Osteoblast (primary cell): Measurements from ENCODE around the gene SMARCB1. TPM values are rescaled to one million over a fixed set of nuclear protein-coding genes. Genes with fewer than 3 reads are reported as not detected.
A peak's percentile ranks its signal among the peaks of the same experiment; 100 is the strongest.
"Not testable (repeated sequence)": the region's sequence is repeated elsewhere in the genome, so short reads cannot be mapped to it uniquely, and the experiment has no call there.

ENCODE experiments used
- DNase-seq: peaks from one replicate; pipeline ENCODE4 v3.0.0; 2011; ENCODE audit warnings: low spot score, mixed read lengths; ENCODE audit not compliant: insufficient read length; ENCODE audit errors: missing footprints
- H2AFZ ChIP-seq: 2 replicates; pipeline ENCODE4 v1.6.0; 2011; ENCODE audit warnings: mild to moderate bottlenecking, low read length
- H3K27ac ChIP-seq: 2 replicates; pipeline ENCODE4 v1.5.1; 2011; ENCODE audit warnings: mild to moderate bottlenecking, low read depth, low read length, moderate library complexity
- H3K27me3 ChIP-seq: 2 replicates; pipeline ENCODE4 v1.6.0; 2012; ENCODE audit warnings: mild to moderate bottlenecking, control low read depth, inconsistent platforms, low read length, moderate library complexity; ENCODE audit not compliant: insufficient read depth
- H3K36me3 ChIP-seq: 2 replicates; pipeline ENCODE4 v1.5.1; 2011; ENCODE audit warnings: mild to moderate bottlenecking, low read length, control low read depth, moderate library complexity; ENCODE audit not compliant: insufficient read depth
- H3K4me1 ChIP-seq: 2 replicates; pipeline ENCODE4 v1.5.1; 2011; ENCODE audit warnings: mild to moderate bottlenecking, low read length, control low read depth, moderate library complexity; ENCODE audit not compliant: insufficient read depth
- H3K4me2 ChIP-seq: 2 replicates; pipeline ENCODE4 v1.6.0; 2011; ENCODE audit warnings: mild to moderate bottlenecking, low read length; ENCODE audit not compliant: insufficient read depth
- H3K4me3 ChIP-seq: fragments of 200-600 bp; sonication (generic); 3 replicates; pipeline ENCODE4 v1.5.1; 2012; ENCODE audit warnings: mild to moderate bottlenecking, low read length, inconsistent platforms; ENCODE audit not compliant: insufficient read depth
- H3K79me2 ChIP-seq: 2 replicates; pipeline ENCODE4 v1.6.0; 2012; ENCODE audit warnings: mild to moderate bottlenecking, low read length, control low read depth, inconsistent platforms; ENCODE audit not compliant: insufficient read depth
- H3K9me3 ChIP-seq: 2 replicates; pipeline ENCODE4 v1.5.1; 2011; ENCODE audit warnings: low read depth, low read length, control low read depth
- H4K20me1 ChIP-seq: 2 replicates; pipeline ENCODE4 v1.6.0; 2012; ENCODE audit warnings: mild to moderate bottlenecking, low read length, control low read depth; ENCODE audit not compliant: insufficient read depth
- total RNA-seq: library from RNA; depleted of rRNA; stranded (reverse); fragments of >200 nt; gene quantifications from 2 replicates; pipeline ENCODE4 v1.2.3, GENCODE V29; 2012
- TF ChIP-seq, protein P1 (sequence below): IDR thresholded peaks from 2 replicates; pipeline ENCODE4 v1.5.1; 2011; ENCODE audit warnings: mild to moderate bottlenecking, low read depth, low read length, moderate library complexity; ENCODE audit errors: extremely low read depth

The SMARCB1 gene
- total RNA-seq, 1 donor, result 49.2 TPM

DNA sequence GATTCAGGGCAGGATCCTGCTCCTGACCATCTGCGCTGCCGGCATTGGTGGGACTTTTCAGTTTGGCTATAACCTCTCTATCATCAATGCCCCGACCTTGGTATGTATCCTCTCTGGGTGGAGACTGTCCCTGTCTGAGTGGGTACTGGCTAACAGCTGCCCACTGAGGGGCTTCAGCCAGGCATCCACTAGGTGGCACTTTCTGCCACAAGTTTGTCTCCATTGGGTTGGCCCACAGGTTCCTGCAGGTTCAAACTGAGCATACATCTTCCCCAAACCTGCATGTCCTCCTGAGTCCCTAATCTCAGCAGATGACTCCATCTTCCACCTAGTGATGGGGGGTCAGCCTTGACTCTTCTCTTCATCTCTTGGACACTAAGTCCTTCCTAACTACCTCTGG, 75.3 kb downstream of the SMARCB1 start:
- Histone ChIP-seq H2AFZ (no peak overlapping the region), H3K27me3 (no peaks in the 10 kb centered on the region), H4K20me1 (peaks cover 3% of the 10 kb centered on the region), H3K4me2 (no peak overlapping the region), H3K4me1 (peaks cover 10% of the 10 kb centered on the region), H3K79me2 (no peaks in the 10 kb centered on the region), H3K36me3 (no peaks in the 10 kb centered on the region), H3K9me3 (no peaks in the 10 kb centered on the region), H3K4me3 (no peak overlapping the region), H3K27ac (no peak overlapping the region)
- peak; percentile 90 for DNase-seq
- TF ChIP-seq, protein P1, sequence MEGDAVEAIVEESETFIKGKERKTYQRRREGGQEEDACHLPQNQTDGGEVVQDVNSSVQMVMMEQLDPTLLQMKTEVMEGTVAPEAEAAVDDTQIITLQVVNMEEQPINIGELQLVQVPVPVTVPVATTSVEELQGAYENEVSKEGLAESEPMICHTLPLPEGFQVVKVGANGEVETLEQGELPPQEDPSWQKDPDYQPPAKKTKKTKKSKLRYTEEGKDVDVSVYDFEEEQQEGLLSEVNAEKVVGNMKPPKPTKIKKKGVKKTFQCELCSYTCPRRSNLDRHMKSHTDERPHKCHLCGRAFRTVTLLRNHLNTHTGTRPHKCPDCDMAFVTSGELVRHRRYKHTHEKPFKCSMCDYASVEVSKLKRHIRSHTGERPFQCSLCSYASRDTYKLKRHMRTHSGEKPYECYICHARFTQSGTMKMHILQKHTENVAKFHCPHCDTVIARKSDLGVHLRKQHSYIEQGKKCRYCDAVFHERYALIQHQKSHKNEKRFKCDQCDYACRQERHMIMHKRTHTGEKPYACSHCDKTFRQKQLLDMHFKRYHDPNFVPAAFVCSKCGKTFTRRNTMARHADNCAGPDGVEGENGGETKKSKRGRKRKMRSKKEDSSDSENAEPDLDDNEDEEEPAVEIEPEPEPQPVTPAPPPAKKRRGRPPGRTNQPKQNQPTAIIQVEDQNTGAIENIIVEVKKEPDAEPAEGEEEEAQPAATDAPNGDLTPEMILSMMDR, result peak; percentile 70

DNA sequence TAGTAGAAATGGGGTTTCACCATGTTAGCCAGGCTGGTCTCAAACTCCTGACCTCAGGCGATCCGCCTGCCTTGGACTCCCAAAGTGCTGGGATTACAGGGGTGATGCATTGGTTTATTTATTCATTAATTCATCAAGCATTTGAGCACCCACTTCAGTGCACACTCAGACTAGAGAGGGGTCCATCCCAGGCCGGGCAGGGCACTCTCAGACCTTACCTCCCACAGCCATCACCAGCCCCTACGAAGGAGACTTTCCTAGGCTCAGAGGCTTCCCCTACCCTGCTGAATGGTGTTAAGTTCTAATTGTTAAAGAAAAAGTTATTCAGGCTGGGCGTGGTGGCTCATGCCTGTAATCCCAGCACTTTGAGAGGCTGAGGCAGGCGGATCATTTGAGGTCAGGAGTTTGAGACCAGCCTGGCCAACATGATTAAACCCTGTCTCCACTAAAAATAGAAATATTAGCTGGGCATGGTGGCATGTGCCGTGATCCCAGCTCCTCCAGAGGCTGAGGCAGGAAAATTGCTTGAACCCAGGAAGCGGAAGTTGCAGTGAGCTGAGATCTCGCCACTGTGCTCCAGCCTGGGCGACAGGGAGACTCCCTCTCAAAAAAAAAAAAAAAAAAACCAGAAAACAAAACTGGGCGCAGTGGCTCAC, 77.9 kb downstream of the SMARCB1 start:
- H3K4me3 ChIP-seq, H3K4me1 ChIP-seq, H3K4me2 ChIP-seq, H3K9me3 ChIP-seq, H4K20me1 ChIP-seq, H3K79me2 ChIP-seq, H3K27me3 ChIP-seq, H3K27ac ChIP-seq, DNase-seq, H2AFZ ChIP-seq: not testable (repeated sequence)
- peaks cover 10% of the 10 kb centered on the region for H3K36me3 ChIP-seq

DNA sequence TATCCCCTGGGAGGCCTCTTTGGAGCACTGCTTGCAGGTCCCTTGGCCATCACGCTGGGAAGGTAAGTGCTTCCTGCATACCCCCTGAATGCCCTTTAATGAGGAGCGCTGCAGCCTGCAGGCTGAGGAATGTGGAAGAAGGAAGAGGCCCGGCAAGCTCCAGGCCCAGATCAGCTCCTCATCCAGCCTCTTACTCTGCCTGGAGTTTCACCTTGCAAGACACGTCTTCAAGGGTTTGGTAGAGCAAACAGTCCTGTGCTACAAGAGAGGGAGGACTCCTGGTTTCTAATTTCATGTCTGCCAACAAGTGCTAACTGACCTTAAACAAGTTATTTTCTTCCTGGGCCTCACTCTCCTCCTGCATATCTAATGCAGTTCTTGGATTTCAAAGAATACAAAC, 81.8 kb downstream of the SMARCB1 start:
- Histone ChIP-seq H4K20me1 (no peaks in the 10 kb centered on the region), H2AFZ (no peak overlapping the region), H3K36me3 (peaks cover 14% of the 10 kb centered on the region), H3K4me3 (no peak overlapping the region), H3K4me2 (no peak overlapping the region), H3K79me2 (no peaks in the 10 kb centered on the region), H3K4me1 (no peaks in the 10 kb centered on the region), H3K27ac (no peak overlapping the region), H3K27me3 (no peaks in the 10 kb centered on the region), H3K9me3 (no peaks in the 10 kb centered on the region)
- no peak for DNase-seq
- TF ChIP-seq, protein P1, result no peak

DNA sequence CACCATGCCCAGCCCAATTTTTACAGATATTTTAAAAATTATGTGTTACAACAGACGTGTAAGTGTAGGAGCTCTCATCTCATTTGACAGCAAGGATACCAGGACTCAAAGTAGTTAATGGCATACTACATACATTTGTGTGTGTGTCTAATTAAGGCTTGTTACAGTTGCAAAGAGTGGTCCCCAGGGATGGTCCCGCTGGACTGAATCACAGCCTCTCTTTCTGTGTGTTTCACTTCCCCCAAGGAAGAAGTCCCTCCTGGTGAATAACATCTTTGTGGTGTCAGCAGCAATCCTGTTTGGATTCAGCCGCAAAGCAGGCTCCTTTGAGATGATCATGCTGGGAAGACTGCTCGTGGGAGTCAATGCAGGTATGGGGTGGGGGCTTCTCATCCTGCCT, 88.1 kb downstream of the SMARCB1 start:
- no peaks in the 10 kb centered on the region for H3K27me3 ChIP-seq
- DNase-seq, result peak; percentile 68
- H3K36me3 ChIP-seq, result peaks cover 13% of the 10 kb centered on the region
- no peak overlapping the region for H2AFZ ChIP-seq
- H3K27ac ChIP-seq, result no peak overlapping the region
- H3K4me3 ChIP-seq, result no peak overlapping the region
- H3K79me2 ChIP-seq, result no peaks in the 10 kb centered on the region
- no peaks in the 10 kb centered on the region for H4K20me1 ChIP-seq
- H3K4me2 ChIP-seq, result no peak overlapping the region
- TF ChIP-seq, protein P1, result no peak
- no peaks in the 10 kb centered on the region for H3K4me1 ChIP-seq
- no peaks in the 10 kb centered on the region for H3K9me3 ChIP-seq
